HepG2 (cell line): ENCODE measurements around the gene ARHGAP10. TPM values are rescaled to one million over a fixed set of nuclear protein-coding genes. Genes with fewer than 3 reads are reported as not detected.

ENCODE experiments used
- ATAC-seq: fragments of 200-7000 bp; cut with Tn5 transposase; 3 replicates; pipeline ENCODE4 v1.9.1; 2020; ENCODE audit warnings: mild to moderate bottlenecking, moderate library complexity
- BruUV-seq: library from RNA; stranded (reverse); fragments of 400-500 nt; replicated peaks from 2 replicates; lab custom pipeline; 2021; lab: Mats Ljungman, UMichigan
- CTCF ChIA-PET: fragments of 300-600 bp; formaldehyde crosslinking; extraction: SDS; loops from one replicate; lab custom pipeline; 2021; ENCODE audit warnings: low total read pairs, inconsistent platforms, low intra/inter-chr PET ratio; lab: Yijun Ruan, JAX
- POLR2A ChIA-PET: fragments of 350-600 bp; sonication (Branson Sonifier 250); formaldehyde crosslinking; loops from one replicate; lab custom pipeline; 2020; ENCODE audit warnings: antibody characterized with exemption, inconsistent platforms; lab: Yijun Ruan, JAX
- DNase-seq: peaks from one replicate; pipeline ENCODE4 v3.0.0-alpha.2; 2015; ENCODE audit warnings: low spot score
- FAIRE-seq: peaks from 3 replicates; lab custom pipeline; 2011; peaks lifted over from hg19 to GRCh38; lab: Jason Lieb, UNC
- H2AFZ ChIP-seq: one replicate; pipeline ENCODE4 v1.6.1; 2011; ENCODE audit warnings: low read length, inconsistent platforms
- H3K27ac ChIP-seq: fragments of 300-600 bp; 3 replicates; pipeline ENCODE4 v1.8.0; 2011; ENCODE audit warnings: mixed run types, mild to moderate bottlenecking, mixed read lengths, low read length, inconsistent platforms; ENCODE audit not compliant: insufficient read depth; ENCODE audit errors: extremely low read length
- H3K27me3 ChIP-seq, 2 experiments: fragments of 200-600 bp in 1 of 2; 2 replicates in 1 of 2; 3 replicates in 1 of 2; pipeline versions ENCODE4 v1.6.0 to v1.8.0; 2011; ENCODE audit warnings: low read length in 2 of 2, mild to moderate bottlenecking in 2 of 2, moderate library complexity in 2 of 2, inconsistent platforms in 1 of 2; ENCODE audit not compliant: insufficient read depth in 2 of 2, control insufficient read depth in 1 of 2
- H3K36me3 ChIP-seq, 2 experiments: fragments of 200-600 bp in 1 of 2; replicated peaks in 1 of 2; 2 replicates in 1 of 2; 3 replicates in 1 of 2; pipeline versions ENCODE4 v1.5.1 to v1.8.0; 2011; ENCODE audit warnings: low read length in 2 of 2, inconsistent platforms in 1 of 2; ENCODE audit not compliant: insufficient read depth in 2 of 2, control insufficient read depth in 1 of 2
- H3K4me1 ChIP-seq: 2 replicates; pipeline ENCODE4 v1.5.1; 2012; ENCODE audit warnings: low read length, inconsistent platforms; ENCODE audit not compliant: insufficient read depth
- H3K4me2 ChIP-seq: 2 replicates; pipeline ENCODE4 v1.6.0; 2011; ENCODE audit warnings: low read depth, low read length, inconsistent platforms
- H3K4me3 ChIP-seq, 3 experiments: fragments of 200-600 bp in 1 of 3; sonication (generic), shearing (Covaris generic) in 1 of 3; replicated peaks in 1 of 3; 2 replicates each; pipeline ENCODE4 v1.5.1; 2011 to 2016; ENCODE audit warnings: low read length in 3 of 3, inconsistent platforms in 2 of 3, low read depth in 2 of 3, mild to moderate bottlenecking in 2 of 3, control low read depth in 1 of 3, mixed read lengths in 1 of 3; ENCODE audit not compliant: insufficient read depth in 1 of 3
- H3K79me2 ChIP-seq: one replicate; pipeline ENCODE4 v1.6.1; 2011; ENCODE audit warnings: low read length, inconsistent platforms; ENCODE audit not compliant: insufficient read depth
- H3K9ac ChIP-seq: 2 replicates; pipeline ENCODE4 v1.6.0; 2011; ENCODE audit warnings: mild to moderate bottlenecking, low read depth, low read length, inconsistent platforms; ENCODE audit not compliant: insufficient read depth
- H3K9me3 ChIP-seq: 2 replicates; pipeline ENCODE4 v1.5.1; 2012; ENCODE audit warnings: mild to moderate bottlenecking, low read length
- H4K20me1 ChIP-seq: 2 replicates; pipeline ENCODE4 v1.6.0; 2011; ENCODE audit warnings: inconsistent platforms, mild to moderate bottlenecking, low read length, moderate library complexity; ENCODE audit not compliant: insufficient read depth
- AGO2 ChIP-seq: fragments of 200-400 bp; formaldehyde crosslinking; optimal IDR thresholded peaks from 2 replicates; pipeline ENCODE3; 2017; ENCODE audit warnings: mild to moderate bottlenecking, low read depth, low read length, moderate library complexity
- EED ChIP-seq: sonication (generic); formaldehyde crosslinking; IDR thresholded peaks from 2 replicates; pipeline ENCODE4 v1.5.0; 2020; ENCODE audit warnings: mild to moderate bottlenecking, missing genetic modification reagents
- ETV6 ChIP-seq: sonication (generic); formaldehyde crosslinking; conservative IDR thresholded peaks from 2 replicates; pipeline ENCODE4 v1.4.0; 2020; ENCODE audit warnings: missing genetic modification reagents
- FOXP1 ChIP-seq, 2 experiments: fragments of 450-650 bp in 1 of 2; IDR thresholded peaks; 2 replicates each; pipeline ENCODE4 v1.6.1; 2017 to 2018; ENCODE audit warnings: antibody characterized with exemption in 1 of 2
- GATAD1 ChIP-seq: IDR thresholded peaks from 2 replicates; pipeline ENCODE4 v1.6.1; 2016; ENCODE audit warnings: missing genetic modification reagents, missing compliant biosample characterization
- HNF4A ChIP-seq: sonication (generic); formaldehyde crosslinking; IDR thresholded peaks from 2 replicates; pipeline ENCODE4 v1.4.0; 2020; ENCODE audit warnings: missing genetic modification reagents
- MXI1 ChIP-seq: IDR thresholded peaks from 3 replicates; pipeline ENCODE4 v1.6.1; 2012; ENCODE audit warnings: low read depth, low read length, inconsistent platforms, borderline replicate concordance
- RBM39 ChIP-seq: fragments of 200-400 bp; formaldehyde crosslinking; IDR thresholded peaks from one replicate; pipeline ENCODE4 v1.6.1; 2018; ENCODE audit warnings: antibody characterized with exemption, mild to moderate bottlenecking, low read depth, low read length; ENCODE audit not compliant: poor library complexity, severe bottlenecking
- RXRA ChIP-seq: sonication (generic); formaldehyde crosslinking; IDR thresholded peaks from 2 replicates; pipeline ENCODE4 v1.5.1; 2020; ENCODE audit warnings: missing genetic modification reagents
- SETDB1 ChIP-seq: sonication (generic); formaldehyde crosslinking; IDR thresholded peaks from 2 replicates; pipeline ENCODE4 v1.5.1; 2020; ENCODE audit warnings: missing genetic modification reagents, mild to moderate bottlenecking, borderline replicate concordance
- ZC3H4 ChIP-seq: sonication (generic); formaldehyde crosslinking; IDR thresholded peaks from 2 replicates; pipeline ENCODE4 v1.4.0; 2020; ENCODE audit warnings: missing genetic modification reagents, borderline replicate concordance
- ZFP90 ChIP-seq: sonication (generic); formaldehyde crosslinking; IDR thresholded peaks from 2 replicates; pipeline ENCODE4 v1.8.0; 2022; ENCODE audit warnings: missing genetic modification reagents, mild to moderate bottlenecking, inconsistent platforms, borderline replicate concordance
- ZHX1 ChIP-seq: sonication (generic); formaldehyde crosslinking; IDR thresholded peaks from 2 replicates; pipeline ENCODE4 v1.8.1; 2022; ENCODE audit warnings: low read depth, mild to moderate bottlenecking, missing genetic modification reagents
- ZHX2 ChIP-seq, 2 experiments: sonication (generic) in 1 of 2; formaldehyde crosslinking in 1 of 2; IDR thresholded peaks; 2 replicates each; pipeline versions ENCODE4 v1.6.1 to v1.9.0; 2014 to 2022; ENCODE audit warnings: antibody characterized with exemption in 1 of 2, borderline replicate concordance in 1 of 2, inconsistent platforms in 1 of 2, low read depth in 1 of 2, missing genetic modification reagents in 1 of 2
- ZKSCAN8 ChIP-seq: IDR thresholded peaks from 2 replicates; pipeline ENCODE4 v1.6.1; 2016; ENCODE audit warnings: borderline replicate concordance, missing genetic modification reagents, missing compliant biosample characterization
- ZNF207 ChIP-seq: fragments of 450-650 bp; IDR thresholded peaks from 2 replicates; pipeline ENCODE4 v1.6.1; 2016; ENCODE audit warnings: antibody characterized with exemption, borderline replicate concordance
- WGBS: methylation state at CpG from one replicate; pipeline ENCODE4 v1.1.6; 2017; ENCODE audit warnings: low lambda C conversion rate; 5-methylcytosine and 5-hydroxymethylcytosine counted together
- in situ Hi-C: cut with HindIII; loops from 2 replicates; pipeline ENCODE4 v1.10.0; 2017; ENCODE audit warnings: low pct_unique_long_range_greater_than_20kb; ENCODE audit not compliant: extremely low pct_ligation_motif_present
- intact Hi-C: fragments of 100-400 bp; cut with micrococcal nuclease; formaldehyde crosslinking; loops from one replicate; pipeline ENCODE4 v1.10.0; 2022; ENCODE audit not compliant: unreplicated experiment
- polyA plus RNA-seq, 8 experiments: library from polyadenylated mRNA; depleted of rRNA in 3 of 8; stranded (reverse) in 7 of 8; unstranded in 1 of 8; fragments of >200 nt; fragmentation: Illumina TruSeq in 4 of 8; extraction: Trizol in 4 of 8; gene quantifications; 2 replicates each; pipeline versions ENCODE4 v1.2.1 to v1.2.3, GENCODE V29; 2011 to 2016; ENCODE audit warnings: low read depth in 4 of 8, missing spikeins in 1 of 8, mixed read lengths in 1 of 8; ENCODE audit not compliant: insufficient read depth in 1 of 8
- total RNA-seq, 5 experiments: library from RNA; depleted of rRNA; stranded (reverse); fragments of >200 nt; fragmentation: Illumina TruSeq; extraction: Trizol; gene quantifications; 2 replicates each; pipeline ENCODE4 v1.2.3, GENCODE V29; 2016; ENCODE audit warnings: low read depth in 1 of 5

ARHGAP10 gene
- total and polyA plus RNA-seq, 2 of the 13 experiments (the other 11 are each of a cell fraction or from before 2014, with no cell fraction given): 0.45 to 1.6 TPM

GRCh38 chr4:147764337-147764736, 32.4 kb downstream of the ARHGAP10 start:
- Histone ChIP-seq H4K20me1 (no peaks in the 10 kb centered on the region), H3K36me3 (no peaks in the 10 kb centered on the region), H3K79me2 (no peaks in the 10 kb centered on the region), H3K27ac (no peak overlapping the region), H3K4me2 (no peak overlapping the region), H2AFZ (no peak overlapping the region), H3K4me1 (no peaks in the 10 kb centered on the region), H3K27me3 (no peaks in the 10 kb centered on the region), H3K4me3 (no peak overlapping the region), H3K9ac (no peak overlapping the region), H3K9me3 (no peaks in the 10 kb centered on the region)
- FAIRE-seq: no peak
- TF ChIP-seq ZHX2 (IDR thresholded peaks at IDR 0.05; ENCODE audit: low read depth) (no peak), ZHX2 (CRISPR knock-in tag; IDR thresholded peaks at IDR 0.05; ENCODE audit: borderline replicate concordance) (no peak), HNF4A (CRISPR knock-in tag) (no peak), MXI1 (no peak), EED (no peak), ZKSCAN8 (CRISPR knock-in tag) (no peak), ZC3H4 (no peak), AGO2 (no peak), RXRA (no peak), FOXP1 (IDR thresholded peaks at IDR 0.05) (no peak), FOXP1 (CRISPR knock-in tag; IDR thresholded peaks at IDR 0.05) (no peak), SETDB1 (CRISPR knock-in tag) (no peak), ZNF207 (no peak), ZHX1 (CRISPR knock-in tag) (no peak), ETV6 (CRISPR knock-in tag) (no peak), ZFP90 (CRISPR knock-in tag) (no peak), RBM39 (no peak), GATAD1 (no peak)
- ChIA-PET CTCF (no interaction called here), POLR2A (no interaction called here)
- no TSS peak for BruUV-seq
- WGBS: 46% methylated on average over 5 of the region's 7 CpGs
- DNase-seq: no peak
- intact Hi-C loops (no loop called here), in situ Hi-C loops (no loop called here)
- ATAC-seq: no peak
